ENCODE results near the gene CNKSR3. TPM values are rescaled to one million over a fixed set of nuclear protein-coding genes. Genes with fewer than 3 reads are reported as not detected.

The CNKSR3 gene
- total and polyA plus RNA-seq, 8 donors, result 10.5 to 33.2 (median 29.8) TPM

DNA sequence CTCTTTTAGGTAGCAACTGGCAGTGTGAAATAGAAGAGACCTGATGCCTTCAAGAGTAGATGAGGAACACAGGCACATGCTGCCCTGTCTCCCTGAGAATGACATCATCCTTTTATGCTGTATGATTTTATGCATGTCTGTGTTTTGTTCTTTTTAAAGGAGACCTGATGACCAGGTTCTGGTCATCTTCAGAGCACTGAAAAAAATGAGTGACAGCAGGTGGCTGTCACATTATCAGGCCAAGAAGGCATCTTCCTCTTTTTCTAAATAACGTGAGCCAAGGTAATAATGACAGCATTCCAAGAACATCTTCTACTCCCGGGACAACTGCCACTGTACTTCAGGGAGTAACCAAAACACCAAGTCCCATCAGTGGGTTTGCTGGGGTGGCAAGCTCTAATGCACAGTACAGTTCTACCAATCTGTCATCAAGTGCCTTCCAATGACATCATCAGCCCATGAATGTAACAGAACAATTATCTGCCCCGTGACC lies 28.9 kb downstream of the CNKSR3 start:
- DNase-seq (no peak), ATAC-seq (no peak)
- Histone ChIP-seq H3K4me1 (peaks cover 0 to 8% of the 10 kb centered on the region in 2 donors), H3K4me3 (no peak overlapping the region), H3K9me3 (no peaks in the 10 kb centered on the region), H3K27me3 (no peaks in the 10 kb centered on the region), H3K36me3 (no peaks in the 10 kb centered on the region), H3K27ac (no peak overlapping the region)
- TF ChIP-seq, protein P1, sequence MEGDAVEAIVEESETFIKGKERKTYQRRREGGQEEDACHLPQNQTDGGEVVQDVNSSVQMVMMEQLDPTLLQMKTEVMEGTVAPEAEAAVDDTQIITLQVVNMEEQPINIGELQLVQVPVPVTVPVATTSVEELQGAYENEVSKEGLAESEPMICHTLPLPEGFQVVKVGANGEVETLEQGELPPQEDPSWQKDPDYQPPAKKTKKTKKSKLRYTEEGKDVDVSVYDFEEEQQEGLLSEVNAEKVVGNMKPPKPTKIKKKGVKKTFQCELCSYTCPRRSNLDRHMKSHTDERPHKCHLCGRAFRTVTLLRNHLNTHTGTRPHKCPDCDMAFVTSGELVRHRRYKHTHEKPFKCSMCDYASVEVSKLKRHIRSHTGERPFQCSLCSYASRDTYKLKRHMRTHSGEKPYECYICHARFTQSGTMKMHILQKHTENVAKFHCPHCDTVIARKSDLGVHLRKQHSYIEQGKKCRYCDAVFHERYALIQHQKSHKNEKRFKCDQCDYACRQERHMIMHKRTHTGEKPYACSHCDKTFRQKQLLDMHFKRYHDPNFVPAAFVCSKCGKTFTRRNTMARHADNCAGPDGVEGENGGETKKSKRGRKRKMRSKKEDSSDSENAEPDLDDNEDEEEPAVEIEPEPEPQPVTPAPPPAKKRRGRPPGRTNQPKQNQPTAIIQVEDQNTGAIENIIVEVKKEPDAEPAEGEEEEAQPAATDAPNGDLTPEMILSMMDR (IDR thresholded peaks at IDR 0.05), result no peak
- intact Hi-C loops (cut with DNase I), result no loop called here

DNA sequence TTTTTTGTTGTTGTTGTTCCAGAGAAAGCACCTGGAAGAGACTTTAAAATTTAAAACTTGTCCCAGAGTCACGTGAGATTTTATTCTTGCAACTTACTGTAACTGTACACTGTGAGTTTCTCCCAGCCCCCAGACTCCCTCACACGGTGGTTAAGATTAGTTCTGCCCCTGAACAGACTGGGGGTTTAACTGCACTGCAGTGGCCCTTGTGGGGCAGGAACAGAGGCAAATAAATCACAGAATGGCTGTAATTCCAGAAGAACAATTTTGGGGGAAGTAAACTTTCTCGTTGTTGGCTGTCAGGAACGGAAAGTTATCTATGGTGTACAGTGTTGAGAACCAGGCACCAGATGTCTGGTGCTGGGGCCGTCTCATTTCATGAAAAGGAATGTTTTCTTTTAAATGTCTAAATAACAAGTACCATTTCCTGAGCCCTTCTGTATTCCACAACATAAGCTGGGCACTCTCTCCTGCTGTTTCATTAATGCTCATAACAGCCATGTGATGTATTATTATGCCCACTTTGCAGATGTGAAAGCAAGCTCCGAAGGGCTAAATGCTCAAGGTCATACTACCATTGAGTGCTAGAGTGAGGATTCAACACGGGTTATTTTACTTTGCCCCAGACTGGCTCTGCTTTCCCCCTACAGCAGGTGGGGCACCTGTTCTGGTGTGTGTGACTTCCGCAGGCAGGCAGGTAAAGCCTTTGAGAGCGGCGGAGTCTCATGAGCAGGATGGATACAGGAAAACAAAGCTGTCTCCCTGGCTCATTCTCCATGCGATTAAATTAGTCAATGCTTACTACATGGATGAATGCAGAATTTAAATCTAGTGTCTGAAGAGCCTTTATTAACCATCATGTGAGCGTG lies 30.5 kb downstream of the CNKSR3 start:
- H3K27me3 ChIP-seq, result no peaks in the 10 kb centered on the region
- intact Hi-C loops (cut with DNase I), result no loop called here
- DNase-seq, result peak in 2 of 4 donors; percentile 49 to 50
- TF ChIP-seq, protein P1 (IDR thresholded peaks at IDR 0.05), result no peak
- H3K27ac ChIP-seq, result peak overlapping the region; percentile 8 to 43
- no peaks in the 10 kb centered on the region for H3K36me3 ChIP-seq
- no peak overlapping the region for H3K4me3 ChIP-seq
- H3K9me3 ChIP-seq, result no peaks in the 10 kb centered on the region
- peaks cover 3 to 8% of the 10 kb centered on the region in 2 donors for H3K4me1 ChIP-seq
- no peak for ATAC-seq

DNA sequence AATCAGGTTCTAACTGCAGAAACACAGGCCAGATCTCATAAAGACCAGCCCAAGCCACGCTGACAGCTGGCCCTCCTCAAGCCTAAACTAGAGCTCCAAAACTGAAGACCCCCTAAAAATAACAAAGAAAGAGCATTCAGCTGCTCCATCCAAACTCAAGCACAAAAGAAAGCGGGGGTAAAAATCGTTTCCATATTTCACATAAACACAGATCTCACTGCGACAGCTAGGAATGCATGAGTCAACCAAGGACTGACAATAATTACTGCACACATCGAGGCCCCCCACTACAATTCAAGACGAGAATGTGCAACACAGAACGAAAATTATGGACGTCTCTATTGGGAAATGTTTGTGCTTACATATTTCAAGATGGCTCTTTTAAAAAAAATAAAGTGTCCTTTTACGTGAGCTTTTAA lies 31.1 kb downstream of the CNKSR3 start:
- no peak overlapping the region for H3K4me3 ChIP-seq

DNA sequence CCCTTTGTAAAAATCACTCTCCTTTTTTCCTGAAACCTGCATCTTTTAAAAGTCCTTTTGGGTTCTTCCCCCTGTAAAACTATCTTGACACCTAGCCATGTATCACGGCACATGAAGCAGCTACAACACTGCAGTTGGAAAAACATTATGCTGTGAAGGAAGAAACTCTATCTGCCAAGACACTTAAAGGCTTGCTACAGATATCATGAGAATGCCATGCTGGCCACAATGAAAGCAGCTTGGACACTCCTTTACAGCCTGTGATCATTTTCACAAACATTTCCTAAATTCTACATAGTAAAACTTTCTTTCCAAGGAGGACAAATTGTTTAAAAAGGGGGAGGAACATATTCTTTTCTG lies 31.8 kb downstream of the CNKSR3 start:
- TF ChIP-seq, protein P1 (IDR thresholded peaks at IDR 0.05), result no peak
- ATAC-seq (no peak), DNase-seq (no peak)
- Histone ChIP-seq H3K27me3 (no peaks in the 10 kb centered on the region), H3K9me3 (no peaks in the 10 kb centered on the region), H3K27ac (peak overlapping the region in 1 of 2 donors; percentile 43), H3K4me3 (no peak overlapping the region), H3K4me1 (peaks cover 8% of the 10 kb centered on the region in 2 donors), H3K36me3 (no peaks in the 10 kb centered on the region)
- intact Hi-C loops (cut with DNase I), result no loop called here

More for the DNA sequence above, 31.1 kb downstream of the CNKSR3 start:
- TF ChIP-seq, protein P1 (IDR thresholded peaks at IDR 0.05), result no peak
- intact Hi-C loops (cut with DNase I), result no loop called here
- no peaks in the 10 kb centered on the region for H3K27me3 ChIP-seq
- no peak for ATAC-seq
- H3K4me1 ChIP-seq, result peaks cover 8% of the 10 kb centered on the region in 2 donors
- H3K36me3 ChIP-seq, result no peaks in the 10 kb centered on the region
- H3K9me3 ChIP-seq, result no peaks in the 10 kb centered on the region
- peak overlapping the region; percentile 8 to 43 for H3K27ac ChIP-seq
- DNase-seq, result peak in 2 of 4 donors; percentile 47 to 51

DNA sequence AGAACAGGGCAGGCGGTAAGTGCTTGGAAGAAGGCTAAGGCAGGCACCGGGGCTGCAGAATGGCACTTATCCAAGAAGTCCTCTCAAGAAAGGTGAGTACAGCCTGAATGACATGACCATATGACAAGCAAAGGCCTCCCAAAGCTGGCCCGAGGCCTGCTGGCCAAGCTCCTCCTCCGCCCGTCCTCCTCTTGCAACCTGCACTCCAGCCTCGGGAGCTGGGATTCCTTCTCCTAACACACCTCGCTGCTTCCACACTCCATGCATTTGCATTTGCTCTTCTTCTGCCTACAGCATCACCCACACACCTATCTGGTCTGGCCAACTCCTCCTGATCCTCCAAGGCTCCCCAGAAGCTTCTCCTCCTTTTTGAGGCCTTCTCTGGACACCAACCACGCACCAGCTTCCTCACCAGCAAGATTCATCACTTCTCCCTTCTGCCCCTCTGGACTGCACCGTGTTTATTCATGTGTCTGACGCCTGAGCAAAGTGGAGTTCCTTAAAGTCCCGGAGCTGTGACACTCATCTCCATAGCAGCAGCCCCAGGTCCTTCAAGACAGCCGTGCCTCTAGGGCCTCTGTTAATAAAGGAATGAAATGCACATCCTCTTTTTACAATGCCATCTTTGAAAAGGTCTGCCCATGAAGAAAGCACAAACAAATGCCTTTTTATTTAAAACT lies 32.3 kb downstream of the CNKSR3 start:
- no peak overlapping the region for H3K4me3 ChIP-seq
- intact Hi-C loops (cut with DNase I), result no loop called here
- TF ChIP-seq, protein P1 (IDR thresholded peaks at IDR 0.05), result no peak
- H3K36me3 ChIP-seq, result no peaks in the 10 kb centered on the region
- H3K9me3 ChIP-seq, result no peaks in the 10 kb centered on the region
- DNase-seq (peak in 3 of 4 donors; percentile 51 to 82 (median 77)), ATAC-seq (peak; percentile 92)
- no peaks in the 10 kb centered on the region for H3K27me3 ChIP-seq
- peaks cover 8% of the 10 kb centered on the region in 2 donors for H3K4me1 ChIP-seq
- peak overlapping the region in 1 of 2 donors; percentile 43 for H3K27ac ChIP-seq
